ENCODE results near the gene TYRO3.
A peak's percentile ranks its signal among the peaks of the same experiment; 100 is the strongest.

Gene TYRO3

DNA sequence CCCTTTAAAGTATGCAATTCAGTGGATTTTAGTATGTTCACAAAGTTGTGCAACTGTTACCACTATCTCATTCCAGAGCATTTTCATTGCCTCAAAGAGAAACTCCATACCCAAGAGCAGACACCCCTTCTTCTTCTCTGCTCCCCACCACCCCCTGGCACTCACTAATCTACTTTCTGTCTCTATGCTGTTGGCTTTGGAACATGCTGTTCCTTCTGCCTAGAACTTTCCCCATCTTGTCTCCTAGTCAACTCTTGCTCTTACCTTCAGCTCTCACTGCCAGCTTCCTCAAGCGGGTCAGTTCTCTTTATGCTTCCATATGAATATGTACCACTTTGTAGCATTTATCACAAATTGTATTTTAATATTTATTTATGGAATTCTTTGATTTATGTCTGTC lies 50.1 kb downstream of the TYRO3 start:
- no peak for DNase-seq

DNA sequence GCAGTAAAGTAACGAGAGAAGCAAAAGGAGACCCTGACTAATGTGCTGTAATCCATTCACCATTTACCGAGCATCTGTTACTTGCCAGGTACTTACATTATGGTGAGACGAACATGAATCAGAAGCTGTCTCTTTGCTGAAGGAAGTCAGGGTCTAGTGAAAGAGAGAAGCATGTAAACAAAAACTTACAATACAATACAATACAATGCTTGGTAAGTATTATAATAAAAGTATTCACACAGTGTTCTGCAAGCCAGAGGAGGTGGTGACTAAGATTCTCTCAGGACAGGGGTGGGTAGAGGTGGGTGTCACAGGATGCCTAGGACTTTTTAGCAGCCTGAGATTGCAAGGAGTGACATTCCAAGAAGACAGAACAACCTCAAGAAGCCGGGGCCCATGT lies 51.0 kb downstream of the TYRO3 start:
- no peak for DNase-seq

DNA sequence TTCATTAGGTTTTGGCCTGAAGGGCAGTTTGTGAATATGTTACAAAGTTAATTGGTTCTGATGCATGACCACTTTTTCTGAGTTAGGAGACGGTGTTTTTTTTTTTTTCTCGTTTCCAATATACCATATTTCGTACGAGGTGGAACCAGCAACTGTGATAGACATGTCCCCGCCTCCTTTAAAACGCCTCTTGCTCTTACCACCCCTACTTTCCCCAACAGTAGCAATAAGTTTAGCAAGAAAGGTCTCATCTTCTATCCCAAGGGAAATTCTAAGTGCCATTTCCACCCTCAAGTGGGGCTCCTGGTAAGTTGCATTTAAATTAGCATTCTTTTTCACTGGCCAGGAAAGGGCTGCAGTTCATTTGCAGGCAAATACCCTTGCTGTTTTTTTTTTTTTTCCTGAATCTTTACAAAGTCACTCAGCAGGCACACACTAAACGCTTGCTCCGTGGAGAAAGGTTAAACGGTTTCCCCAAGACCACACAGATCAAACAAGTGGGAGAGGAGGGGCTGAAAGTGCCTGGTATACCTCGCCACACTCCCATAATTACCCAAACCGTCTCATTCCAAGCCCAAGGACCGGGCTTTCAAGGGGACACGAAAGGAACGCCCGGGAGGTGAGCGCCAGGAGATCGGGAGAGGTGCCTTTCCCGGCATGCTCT lies 61.7 kb downstream of the TYRO3 start:
- no peak for DNase-seq

DNA sequence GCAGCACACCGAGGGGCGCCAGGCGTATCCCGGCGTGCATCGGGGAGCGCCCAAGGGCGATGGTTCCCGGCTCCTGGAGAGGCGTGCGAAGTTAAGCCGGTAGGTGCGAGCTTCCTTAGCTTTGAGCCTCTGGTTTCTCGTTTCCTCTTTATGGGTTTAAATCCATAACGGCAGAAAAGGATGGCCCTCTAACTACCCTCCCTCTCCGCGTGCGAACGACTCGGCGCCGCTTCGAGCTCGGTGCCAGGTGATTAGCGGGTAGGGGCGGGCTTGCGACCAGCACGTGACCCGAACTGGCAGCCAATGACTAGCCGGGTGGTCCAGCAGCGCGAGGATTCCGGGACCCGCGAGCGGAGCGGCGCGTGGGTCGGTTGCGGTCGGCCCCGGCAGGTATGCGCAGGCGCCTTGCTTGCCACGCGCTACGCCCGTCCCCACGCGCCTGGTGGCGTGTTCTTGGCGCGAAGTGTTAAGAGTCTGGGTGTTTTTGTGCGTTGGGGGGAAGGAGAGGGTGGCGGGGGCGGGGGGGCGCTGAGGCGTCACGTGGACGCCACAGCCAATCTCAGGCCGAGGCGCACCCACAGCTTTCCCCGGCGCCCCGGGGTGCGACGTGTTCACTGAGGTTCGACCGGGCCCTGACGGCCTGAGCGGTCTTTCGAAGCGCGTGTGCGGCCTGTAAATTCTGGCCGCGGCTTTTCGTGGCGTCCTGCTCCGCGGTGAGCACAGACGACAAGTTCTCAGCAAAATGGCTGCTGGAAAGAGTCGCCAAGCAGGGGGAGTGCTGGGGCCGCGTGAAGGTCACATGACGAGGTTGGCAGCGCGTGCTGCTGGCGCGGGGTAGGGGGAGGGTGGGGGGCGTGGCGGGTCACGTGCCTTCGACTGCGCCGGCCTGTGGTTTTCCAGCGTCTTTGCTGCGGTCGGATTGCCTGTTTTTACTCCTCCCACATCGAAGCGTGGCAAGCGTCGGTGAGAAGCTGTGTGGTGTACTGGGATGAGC lies 62.5 kb downstream of the TYRO3 start:
- peak; percentile 76 for DNase-seq

DNA sequence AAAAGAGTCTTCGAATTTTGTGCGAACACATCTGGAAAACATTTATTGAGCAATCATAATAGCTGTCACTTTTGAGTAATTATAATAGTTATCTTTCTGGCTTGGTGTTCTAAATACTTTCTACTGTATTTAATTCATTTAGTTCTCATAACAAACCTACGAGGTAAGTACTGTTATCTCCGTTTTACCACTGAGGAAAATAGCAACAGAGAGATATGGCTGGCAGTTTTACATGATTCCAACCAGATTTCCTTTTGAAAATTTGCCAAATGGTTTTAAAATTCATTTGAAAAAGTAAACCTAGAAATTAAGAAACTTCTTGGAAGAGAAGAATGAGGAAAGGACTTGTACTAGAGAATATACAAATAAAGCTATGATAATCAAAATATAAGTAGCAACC lies 63.9 kb downstream of the TYRO3 start:
- no peak for DNase-seq

DNA sequence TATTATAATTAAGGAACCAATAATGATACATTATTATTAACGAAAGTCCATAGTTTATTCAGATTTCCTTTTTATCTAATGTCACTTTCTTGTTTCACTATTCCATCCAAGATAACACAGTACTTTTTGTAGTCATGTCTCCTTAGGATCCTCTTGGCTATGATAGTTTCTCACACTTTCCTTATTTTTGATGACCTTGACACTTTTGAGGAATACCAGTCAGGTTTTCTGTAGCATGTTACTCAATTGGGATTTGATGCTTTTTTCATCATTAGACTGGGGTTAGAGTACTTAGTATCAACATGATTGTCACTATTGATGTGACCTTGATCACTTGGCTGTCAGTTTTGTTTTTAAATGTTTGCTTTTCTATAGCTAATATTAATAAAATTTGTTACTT lies 68.2 kb downstream of the TYRO3 start:
- no peak for DNase-seq

DNA sequence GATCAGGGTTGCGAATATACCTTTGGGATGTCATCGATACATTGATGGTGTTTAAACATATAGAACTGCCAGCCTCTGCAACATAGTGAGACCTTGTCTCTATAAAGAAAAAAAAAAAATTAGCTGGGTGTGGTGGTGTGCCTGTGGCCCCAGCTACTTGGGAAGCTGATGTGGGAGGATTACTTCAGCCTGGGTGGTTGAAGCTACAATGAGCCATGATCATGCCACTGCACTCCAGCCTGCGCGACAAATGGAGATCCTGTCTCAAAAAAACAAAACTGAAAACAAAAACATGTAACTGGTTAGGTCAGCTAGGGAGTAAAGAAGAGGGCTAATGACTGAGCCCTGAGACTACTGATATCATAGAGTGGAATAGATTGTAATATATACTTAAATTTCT lies 70.5 kb downstream of the TYRO3 start:
- DNase-seq: no peak

DNA sequence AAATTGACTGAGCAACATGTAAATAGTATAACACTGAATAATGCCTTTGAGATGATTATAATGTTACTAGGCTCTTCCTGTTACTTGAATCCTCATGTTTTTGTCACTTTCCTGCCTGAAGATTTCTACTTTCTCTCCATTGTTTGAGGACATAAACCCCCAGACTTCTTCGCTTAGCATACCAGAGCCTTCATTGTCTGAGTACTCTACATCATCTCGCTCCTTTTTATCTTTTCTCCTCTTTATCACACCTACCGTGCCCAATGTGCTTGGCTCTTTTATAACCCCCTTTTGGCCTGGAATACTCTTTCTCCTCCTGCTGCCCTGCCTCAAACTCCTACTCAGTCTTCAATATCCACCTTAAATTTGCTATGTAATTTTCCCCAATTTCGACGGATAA lies 70.9 kb downstream of the TYRO3 start:
- no peak for DNase-seq

DNA sequence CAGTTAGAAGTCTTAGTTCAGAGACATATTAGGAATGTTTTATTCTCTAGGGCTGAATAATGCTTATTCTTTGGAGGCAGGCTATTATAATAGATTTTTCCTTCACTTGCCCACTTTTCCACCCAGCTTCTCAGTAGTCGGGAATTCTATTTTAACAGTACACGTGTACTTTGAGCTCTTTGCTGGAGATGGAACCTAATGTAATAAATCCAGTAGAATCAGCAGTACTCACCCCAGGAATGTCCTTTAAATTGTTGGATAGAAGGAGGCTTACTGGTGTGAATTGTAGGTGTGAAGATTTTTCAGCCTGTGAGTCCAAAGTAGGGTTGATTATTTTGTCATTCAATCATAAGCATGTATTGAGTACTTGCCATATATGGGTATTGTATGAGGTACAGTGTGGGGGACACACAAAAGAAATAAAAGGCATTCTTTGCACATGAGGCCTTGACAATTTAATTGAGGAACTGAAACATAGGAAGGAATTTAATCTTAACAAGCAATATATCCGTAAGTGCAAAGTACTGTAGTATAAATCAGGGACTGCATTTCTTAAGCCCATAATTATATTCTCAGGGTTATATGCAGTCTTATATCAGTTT lies 71.7 kb downstream of the TYRO3 start:
- DNase-seq: no peak

DNA sequence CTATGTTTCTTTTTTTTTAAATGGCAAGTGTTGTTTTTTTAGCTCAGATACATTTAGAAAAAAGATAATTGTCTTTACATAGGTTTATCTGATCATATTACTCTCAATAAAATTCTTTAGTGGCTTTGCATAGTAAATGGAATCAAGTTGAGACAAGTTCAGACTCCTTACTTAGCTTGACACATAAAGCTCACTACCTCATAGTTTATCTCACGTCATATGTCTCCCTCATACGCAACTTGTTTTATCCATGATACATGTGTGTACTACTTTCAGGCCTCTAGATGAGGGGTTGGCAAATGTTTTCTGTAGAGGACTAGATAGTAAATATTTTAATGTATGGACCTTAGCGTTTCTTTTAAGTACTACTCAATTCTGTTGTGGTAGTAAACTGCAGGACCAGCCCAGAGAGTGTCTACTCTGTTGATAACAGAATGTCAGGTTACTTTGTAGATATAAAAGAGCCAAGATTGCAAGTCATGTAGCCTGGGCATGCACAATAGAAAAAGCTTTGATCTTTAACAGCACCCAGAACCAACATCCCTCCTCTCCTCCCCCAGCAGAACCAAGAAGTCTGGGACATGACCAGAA lies 73.0 kb downstream of the TYRO3 start:
- DNase-seq: no peak
